Esophagus muscularis mucosa (tissue), 4 donors: ENCODE results near the gene BTBD9. TPM values are rescaled to one million over a fixed set of nuclear protein-coding genes. Genes with fewer than 3 reads are reported as not detected.

Source experiments
- DNase-seq: peaks from one replicate; pipeline ENCODE4 v3.0.0-alpha.2; 2017; ENCODE audit errors: extremely low spot score
- H3K27ac ChIP-seq, 4 donors: fragments of 200-600 bp; sonication (generic); replicated peaks in 1 of 4; 1 replicate in 3 of 4; 2 replicates in 1 of 4; pipeline ENCODE4 v1.5.1; 2016 to 2019; ENCODE audit warnings: mild to moderate bottlenecking in 1 of 4
- H3K27me3 ChIP-seq, 4 donors: fragments of 200-600 bp; sonication (generic); one replicate each; pipeline versions ENCODE4 v1.5.1 to v1.6.0; 2016 to 2019
- H3K36me3 ChIP-seq, 4 donors: fragments of 200-600 bp; sonication (generic); one replicate each; pipeline ENCODE4 v1.5.1; 2016 to 2019
- H3K4me1 ChIP-seq, 4 donors: fragments of 200-600 bp; sonication (generic); one replicate each; pipeline ENCODE4 v1.5.1; 2016 to 2019
- H3K4me3 ChIP-seq, 4 donors: fragments of 200-600 bp; sonication (generic); 1 replicate in 2 of 4; 2 replicates in 2 of 4; pipeline ENCODE4 v1.5.1; 2016 to 2019; ENCODE audit warnings: mild to moderate bottlenecking in 4 of 4, moderate library complexity in 1 of 4
- H3K9me3 ChIP-seq, 4 donors: fragments of 200-600 bp; sonication (generic); 1 replicate in 3 of 4; 2 replicates in 1 of 4; pipeline ENCODE4 v1.5.1; 2016 to 2019
- EP300 ChIP-seq: sonication (generic); formaldehyde crosslinking; IDR thresholded peaks from one replicate; pipeline ENCODE4 v1.6.1; 2017; ENCODE audit warnings: antibody characterized with exemption
- POLR2A ChIP-seq: fragments of 450-650 bp; IDR thresholded peaks from one replicate; pipeline ENCODE4 v1.6.1; 2017; ENCODE audit warnings: antibody characterized with exemption, moderate library complexity, mild to moderate bottlenecking, low read depth
- POLR2AphosphoS5 ChIP-seq, 2 donors: sonication (generic); formaldehyde crosslinking; IDR thresholded peaks; one replicate each; pipeline ENCODE4 v1.6.1; 2017; ENCODE audit warnings: antibody characterized with exemption in 2 of 2
- WGBS: methylation state at CpG from one replicate; pipeline ENCODE4 v1.1.5; 2018; 5-methylcytosine and 5-hydroxymethylcytosine counted together
- intact Hi-C: fragments of 100-400 bp; cut with DNase I; formaldehyde crosslinking; loops from one replicate; pipeline ENCODE4 v1.15.1; 2023
- total RNA-seq, 4 donors: library from RNA; depleted of rRNA; stranded (reverse); fragments of >200 nt; gene quantifications; one replicate each; pipeline versions ENCODE4 v1.1.0 to v1.2.1, GENCODE V29; 2016
- TF ChIP-seq, protein P1 (sequence below), 3 experiments: fragments of 200-600 bp in 2 of 3; fragments of 450-650 bp in 1 of 3; sonication (generic) in 2 of 3; IDR thresholded peaks; one replicate each; pipeline ENCODE4 v1.5.1; 2017 to 2019; ENCODE audit warnings: antibody characterized with exemption in 3 of 3, mild to moderate bottlenecking in 2 of 3, moderate library complexity in 1 of 3

BTBD9 gene
- total RNA-seq, 4 donors from 2014 or later = 9.4 to 14.1 (median 11.2) TPM

GRCh38 chr6:38218235-38218634 lies 421.5 kb downstream of the BTBD9 start:
- intact Hi-C loops = loop anchor here (5.0 kb wide), 1 partner anchor 44 kb away; no protein-coding TSS in a partner anchor
- Histone ChIP-seq H3K4me3 (no peak overlapping the region), H3K9me3 (no peaks in the 10 kb centered on the region), H3K27ac (no peak overlapping the region), H3K27me3 (no peaks in the 10 kb centered on the region), H3K36me3 (no peaks in the 10 kb centered on the region), H3K4me1 (peaks cover 8 to 14% (median 12%) of the 10 kb centered on the region in 4 donors)
- peak; percentile 72 for DNase-seq
- 100% methylated on average over 1 of the region's 1 CpG for WGBS
- no peak for TF ChIP-seq EP300

DNA sequence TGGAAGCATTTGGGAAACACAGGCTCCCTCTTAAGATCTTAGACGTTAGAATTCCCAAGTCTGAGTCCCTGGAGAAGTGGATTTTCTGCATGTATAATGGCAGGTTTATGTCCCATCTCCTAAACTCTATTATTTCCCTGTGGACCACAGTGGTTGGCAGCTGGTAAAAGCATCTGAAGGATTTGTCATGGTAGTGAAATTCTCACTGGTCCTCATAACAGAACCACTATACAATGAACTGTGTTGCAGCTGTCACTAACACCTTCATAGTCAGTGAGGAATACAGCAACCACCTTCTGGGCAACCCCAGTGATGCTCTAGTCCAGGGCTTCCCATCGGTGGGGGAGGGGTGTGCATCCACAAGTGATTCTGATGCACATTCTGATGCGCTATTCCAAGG lies 423.3 kb downstream of the BTBD9 start:
- 89% methylated on average over 2 of the region's 3 CpGs for WGBS
- TF ChIP-seq POLR2AphosphoS5 (IDR thresholded peaks at IDR 0.05) (no peak), EP300 (no peak), POLR2A (no peak)
- TF ChIP-seq, protein P1, sequence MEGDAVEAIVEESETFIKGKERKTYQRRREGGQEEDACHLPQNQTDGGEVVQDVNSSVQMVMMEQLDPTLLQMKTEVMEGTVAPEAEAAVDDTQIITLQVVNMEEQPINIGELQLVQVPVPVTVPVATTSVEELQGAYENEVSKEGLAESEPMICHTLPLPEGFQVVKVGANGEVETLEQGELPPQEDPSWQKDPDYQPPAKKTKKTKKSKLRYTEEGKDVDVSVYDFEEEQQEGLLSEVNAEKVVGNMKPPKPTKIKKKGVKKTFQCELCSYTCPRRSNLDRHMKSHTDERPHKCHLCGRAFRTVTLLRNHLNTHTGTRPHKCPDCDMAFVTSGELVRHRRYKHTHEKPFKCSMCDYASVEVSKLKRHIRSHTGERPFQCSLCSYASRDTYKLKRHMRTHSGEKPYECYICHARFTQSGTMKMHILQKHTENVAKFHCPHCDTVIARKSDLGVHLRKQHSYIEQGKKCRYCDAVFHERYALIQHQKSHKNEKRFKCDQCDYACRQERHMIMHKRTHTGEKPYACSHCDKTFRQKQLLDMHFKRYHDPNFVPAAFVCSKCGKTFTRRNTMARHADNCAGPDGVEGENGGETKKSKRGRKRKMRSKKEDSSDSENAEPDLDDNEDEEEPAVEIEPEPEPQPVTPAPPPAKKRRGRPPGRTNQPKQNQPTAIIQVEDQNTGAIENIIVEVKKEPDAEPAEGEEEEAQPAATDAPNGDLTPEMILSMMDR (IDR thresholded peaks at IDR 0.05) = no peak
- Histone ChIP-seq H3K27me3 (no peaks in the 10 kb centered on the region), H3K36me3 (no peaks in the 10 kb centered on the region), H3K9me3 (no peaks in the 10 kb centered on the region), H3K27ac (no peak overlapping the region), H3K4me1 (peaks cover 19 to 32% (median 30%) of the 10 kb centered on the region in 4 donors), H3K4me3 (no peak overlapping the region)
- intact Hi-C loops = loop anchor here (5.0 kb wide), 1 partner anchor 46 kb away; no protein-coding TSS in a partner anchor
- DNase-seq = peak; percentile 21

GRCh38 chr6:38215651-38216311 lies 423.9 kb downstream of the BTBD9 start:
- no peaks in the 10 kb centered on the region for H3K36me3 ChIP-seq
- H3K4me1 ChIP-seq = peaks cover 19 to 32% (median 31%) of the 10 kb centered on the region in 4 donors
- intact Hi-C loops = loop anchor here (5.0 kb wide), 1 partner anchor 47 kb away; no protein-coding TSS in a partner anchor
- no peaks in the 10 kb centered on the region for H3K27me3 ChIP-seq
- no peaks in the 10 kb centered on the region for H3K9me3 ChIP-seq
- no peak overlapping the region for H3K27ac ChIP-seq
- H3K4me3 ChIP-seq = no peak overlapping the region
- DNase-seq = peak; percentile 21
- TF ChIP-seq POLR2AphosphoS5 (IDR thresholded peaks at IDR 0.05) (no peak), POLR2A (no peak), EP300 (no peak)
- TF ChIP-seq, protein P1 (IDR thresholded peaks at IDR 0.05) = no peak
- WGBS = 95% methylated on average over 5 of the region's 5 CpGs

DNA sequence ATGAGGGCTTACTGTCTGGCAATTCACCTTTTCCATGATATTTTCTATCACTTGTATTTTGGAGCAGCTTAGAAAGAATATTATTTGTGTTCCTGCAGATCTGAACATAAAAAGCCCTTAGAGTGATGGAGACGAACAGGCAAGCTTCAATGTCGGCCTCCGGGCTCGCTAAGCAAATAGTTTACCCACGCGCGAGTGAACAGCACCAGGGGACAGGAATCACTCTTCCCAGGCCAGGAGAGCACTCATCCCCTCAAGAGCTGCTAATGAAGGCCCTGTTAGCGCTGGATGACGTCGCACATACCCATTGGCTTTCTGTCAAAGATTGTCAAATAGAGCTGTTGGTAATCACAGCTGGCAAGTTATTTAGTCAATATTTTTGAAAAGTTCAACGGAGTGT lies 424.5 kb downstream of the BTBD9 start:
- Histone ChIP-seq H3K36me3 (no peaks in the 10 kb centered on the region), H3K4me3 (no peak overlapping the region), H3K27ac (no peak overlapping the region), H3K4me1 (peaks cover 19 to 33% (median 32%) of the 10 kb centered on the region in 4 donors), H3K27me3 (no peaks in the 10 kb centered on the region), H3K9me3 (no peaks in the 10 kb centered on the region)
- DNase-seq = peak; percentile 70
- TF ChIP-seq POLR2AphosphoS5 (IDR thresholded peaks at IDR 0.05) (no peak), POLR2A (no peak), EP300 (no peak)
- TF ChIP-seq, protein P1 (IDR thresholded peaks at IDR 0.05) = no peak
- 85% methylated on average over 11 of the region's 11 CpGs for WGBS
- intact Hi-C loops = loop anchor here (5.0 kb wide), 1 partner anchor 47 kb away; no protein-coding TSS in a partner anchor

DNA sequence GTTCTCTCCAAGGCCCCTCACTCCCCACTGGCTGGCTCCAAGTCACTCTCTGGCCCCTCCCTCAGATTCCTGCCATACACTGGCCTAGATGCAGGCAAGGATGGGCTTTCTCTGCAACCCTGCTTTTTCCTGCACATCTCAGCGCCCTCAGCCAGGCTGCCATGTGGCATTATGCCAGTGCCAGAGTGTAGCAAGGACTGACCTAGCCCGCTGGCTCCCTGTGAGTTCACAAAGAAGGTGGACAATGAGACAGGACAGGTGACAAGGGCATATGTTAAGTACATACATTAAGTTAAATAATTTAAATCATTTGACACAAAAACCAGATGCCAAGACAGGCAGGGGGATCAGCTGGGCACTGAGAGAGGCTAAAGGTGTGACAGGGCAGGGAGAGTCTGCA lies 425.6 kb downstream of the BTBD9 start:
- Histone ChIP-seq H3K4me3 (no peak overlapping the region), H3K27ac (peak overlapping the region in 2 of 4 donors; percentile 56 to 67), H3K4me1 (peaks cover 22 to 43% (median 37%) of the 10 kb centered on the region in 4 donors), H3K27me3 (no peaks in the 10 kb centered on the region), H3K9me3 (no peaks in the 10 kb centered on the region), H3K36me3 (no peaks in the 10 kb centered on the region)
- TF ChIP-seq POLR2AphosphoS5 (IDR thresholded peaks at IDR 0.05) = no peak
- TF ChIP-seq POLR2A = no peak
- no peak for TF ChIP-seq EP300
- TF ChIP-seq, protein P1 (IDR thresholded peaks at IDR 0.05) = no peak
- WGBS = 89% methylated on average over 2 of the region's 2 CpGs
- DNase-seq = no peak
- intact Hi-C loops = no loop called here
